GM18867 (cell line): ENCODE measurements around the gene GYS2.
"Not testable (repeated sequence)": the region's sequence is repeated elsewhere in the genome, so short reads cannot be mapped to it uniquely, and the experiment has no call there.

Experiments
- ATAC-seq: cut with Tn5 transposase; IDR thresholded peaks from one replicate; pipeline ENCODE4 v1.9.1; 2021; ENCODE audit warnings: mild to moderate bottlenecking, moderate library complexity; ENCODE audit not compliant: unreplicated experiment

Gene GYS2

DNA sequence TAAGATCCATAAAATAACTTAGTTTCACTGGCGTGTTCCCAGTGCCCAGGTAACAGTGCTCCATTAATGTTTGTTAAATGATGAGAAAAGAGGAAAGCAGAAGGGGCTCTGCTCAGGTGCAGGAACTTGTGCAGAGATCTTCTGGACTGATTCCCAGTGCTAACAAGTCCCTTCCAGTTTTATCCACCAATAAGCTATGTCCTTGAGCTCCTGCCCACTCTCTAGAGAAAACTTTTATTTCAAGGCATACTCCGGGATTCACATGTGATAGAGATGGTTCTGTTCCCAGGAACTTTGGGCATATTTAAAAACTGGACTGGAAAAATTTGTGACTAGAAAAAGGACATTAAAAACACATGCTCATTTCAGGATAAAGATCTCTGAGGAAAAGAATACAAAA lies 1.9 kb downstream of the GYS2 start:
- ATAC-seq, result no peak

DNA sequence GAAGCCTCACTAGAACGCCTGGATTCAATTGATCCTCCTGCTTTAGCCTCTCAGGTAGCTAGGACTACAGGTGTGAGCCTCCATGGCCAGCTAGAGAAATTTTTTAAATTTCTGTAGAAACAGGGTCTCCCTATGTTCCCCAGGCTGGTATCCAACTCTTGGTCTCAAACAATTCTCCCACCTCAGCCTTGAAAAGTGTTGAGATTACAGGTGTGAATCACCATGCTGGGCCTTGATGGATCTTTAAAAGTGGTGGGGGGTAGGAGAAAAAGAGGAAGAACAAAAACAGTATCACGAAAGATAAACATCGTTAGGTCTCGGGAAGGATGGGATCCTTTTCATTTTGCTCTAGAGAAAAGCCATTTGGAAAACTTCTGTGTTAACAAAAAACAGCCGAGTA lies 4.5 kb downstream of the GYS2 start:
- ATAC-seq, result no peak

DNA sequence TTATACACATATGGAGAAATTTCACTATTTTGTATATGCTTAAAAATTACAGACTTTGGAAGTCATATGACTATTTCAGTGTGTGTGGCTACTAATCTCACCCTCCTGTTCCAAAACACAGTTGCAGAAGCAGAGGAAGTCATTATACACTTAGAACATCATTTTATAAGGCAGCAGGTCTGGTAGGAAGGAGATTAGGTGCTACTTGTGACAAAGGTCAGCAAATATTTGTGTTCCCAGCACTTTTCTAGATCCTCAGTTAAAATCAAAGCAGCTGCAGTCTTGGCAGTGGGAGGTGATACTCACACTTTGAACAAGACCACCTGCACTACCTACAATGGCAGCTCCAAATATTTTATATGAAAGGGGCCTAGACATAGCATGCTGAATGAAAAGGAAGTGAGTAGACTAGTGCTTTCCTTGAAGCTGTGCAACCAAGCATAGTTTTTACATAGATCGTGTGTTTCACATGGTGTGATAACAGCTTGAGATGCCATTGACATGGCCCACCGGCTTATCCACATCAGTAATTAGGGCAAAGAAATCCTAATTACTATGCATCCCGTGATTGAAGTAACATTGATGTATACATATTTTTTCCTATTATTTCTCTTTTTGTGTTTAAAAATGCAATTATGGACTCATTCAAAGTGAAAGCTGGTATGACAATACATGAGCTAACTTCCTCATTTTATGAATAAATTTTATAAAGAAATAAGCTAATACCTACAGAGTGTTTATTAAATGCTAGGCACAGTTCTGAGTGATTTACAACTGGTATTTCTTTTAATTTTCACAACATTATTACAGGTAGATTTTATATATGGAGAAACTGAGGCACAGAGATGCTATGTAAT lies 5.3 kb downstream of the GYS2 start:
- no peak for ATAC-seq

GRCh38 chr12:21598651-21599050 lies 6.0 kb downstream of the GYS2 start:
- no peak for ATAC-seq

DNA sequence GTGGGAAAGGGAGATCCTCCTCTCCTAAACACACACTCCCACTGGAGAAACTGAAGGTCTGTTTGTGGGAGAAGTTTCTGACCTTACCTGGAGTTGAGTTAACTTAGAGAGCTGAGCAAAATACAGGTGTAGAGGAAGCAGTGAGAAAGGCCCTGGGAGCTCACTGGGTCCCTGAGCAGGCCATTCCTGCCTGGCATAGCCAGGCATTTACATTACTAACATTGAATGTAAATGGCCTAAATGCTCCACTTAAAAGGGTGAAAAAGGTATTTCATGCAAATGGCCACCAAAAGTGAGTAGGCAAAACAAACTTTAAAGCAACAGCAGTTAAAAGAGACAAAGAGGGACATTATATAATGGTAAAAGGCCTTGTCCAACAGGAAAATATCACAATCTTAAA lies 9.3 kb downstream of the GYS2 start:
- ATAC-seq, result not testable (repeated sequence)

DNA sequence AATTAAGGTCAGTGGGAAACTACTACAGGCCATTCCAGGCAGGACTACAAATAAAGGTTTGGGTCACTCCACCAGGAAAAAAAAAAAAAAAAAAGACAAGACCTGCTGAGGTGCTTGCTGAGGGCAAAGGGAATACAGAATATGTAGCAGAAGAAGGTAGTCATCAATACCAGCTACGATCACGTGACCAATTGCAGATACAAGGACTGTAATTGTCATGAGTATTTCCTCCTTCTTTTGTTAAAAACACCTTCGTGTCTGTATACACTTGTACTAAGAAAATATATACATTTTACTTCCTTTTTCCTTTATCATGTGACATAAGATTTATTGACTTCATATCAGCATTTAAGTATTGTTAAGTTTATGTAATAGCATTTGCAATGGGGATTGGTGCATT lies 19.2 kb downstream of the GYS2 start:
- no peak for ATAC-seq

GRCh38 chr12:21584403-21585182 lies 20.1 kb downstream of the GYS2 start:
- ATAC-seq, result not testable (repeated sequence)

DNA sequence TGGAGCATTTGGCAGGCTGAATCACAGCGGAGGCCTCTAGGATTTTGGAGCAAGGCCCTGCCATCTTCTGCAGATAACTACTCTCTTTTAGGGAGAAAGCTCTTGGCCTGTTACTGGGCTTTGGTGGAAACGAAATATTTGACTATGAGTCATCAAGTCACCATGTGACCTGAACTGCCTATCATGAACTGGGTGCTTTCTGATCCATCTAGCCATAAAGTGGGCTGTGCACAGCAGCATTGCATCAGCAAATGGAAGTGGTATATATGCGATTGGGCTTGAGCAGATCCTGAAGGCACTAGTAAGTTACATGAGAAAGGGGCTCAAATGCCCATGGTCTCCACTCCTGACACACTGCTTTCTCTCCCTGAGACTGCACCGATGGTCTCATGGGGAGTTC lies 21.1 kb downstream of the GYS2 start:
- ATAC-seq, result no peak

DNA sequence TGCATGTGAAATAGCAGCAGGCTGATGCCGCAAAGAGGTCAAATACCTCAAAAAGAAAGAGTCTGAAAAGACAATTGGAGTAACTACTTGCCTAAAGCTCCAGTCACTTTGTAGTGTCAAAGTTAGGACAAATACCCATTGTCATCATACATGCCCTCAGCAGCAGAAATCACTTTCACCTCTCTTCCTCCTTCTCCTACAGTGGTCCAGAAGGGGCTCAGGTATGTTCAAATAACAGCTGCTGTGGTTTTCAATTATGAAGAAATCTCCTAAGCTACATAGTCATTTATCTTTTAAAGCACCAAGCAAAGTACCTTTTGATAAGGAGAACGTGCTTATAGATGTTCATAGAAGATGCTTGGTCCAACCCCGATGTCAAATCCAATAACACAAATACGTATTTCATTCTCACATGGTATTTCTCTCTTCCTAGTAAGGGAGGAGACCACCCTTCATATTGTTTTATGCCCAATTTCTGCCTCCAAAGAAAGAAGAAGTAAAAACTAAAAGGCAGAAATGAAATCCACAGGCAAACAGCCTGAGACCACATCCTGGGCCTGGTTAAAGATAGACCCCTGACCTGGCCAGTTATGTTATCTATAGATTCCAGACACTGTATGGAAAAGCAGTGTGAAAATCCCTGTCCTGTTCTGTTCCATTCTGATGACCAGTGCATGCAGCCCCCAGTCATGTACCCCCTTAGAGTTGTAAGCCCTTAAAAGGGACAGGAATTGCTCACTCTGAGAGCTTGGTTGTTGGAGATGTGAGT lies 23.7 kb downstream of the GYS2 start:
- no peak for ATAC-seq

DNA sequence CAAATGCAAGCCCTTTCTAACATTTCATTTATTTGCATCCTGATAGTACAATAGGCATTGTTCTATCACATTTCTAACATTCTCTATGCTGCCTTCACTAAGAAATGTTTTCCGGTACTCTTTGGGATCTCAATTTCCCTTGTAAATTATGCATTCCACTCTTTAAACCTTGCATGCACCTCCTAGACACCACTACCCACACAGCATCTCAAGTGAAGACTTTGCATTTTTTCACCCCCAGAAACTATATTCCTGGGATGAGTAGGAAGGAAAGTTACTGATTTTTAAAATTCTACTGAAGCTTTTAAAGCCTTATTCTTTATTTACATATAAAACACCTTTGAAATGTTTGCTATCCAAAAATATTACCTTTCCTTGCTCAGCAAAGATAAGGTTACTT lies 27.1 kb downstream of the GYS2 start:
- no peak for ATAC-seq

- ATAC-seq, result no peak
These were observed 28.2 kb downstream of the GYS2 start for GRCh38 chr12:21576431-21576830.

GRCh38 chr12:21573733-21574358 lies 30.8 kb downstream of the GYS2 start:
- no peak for ATAC-seq

DNA sequence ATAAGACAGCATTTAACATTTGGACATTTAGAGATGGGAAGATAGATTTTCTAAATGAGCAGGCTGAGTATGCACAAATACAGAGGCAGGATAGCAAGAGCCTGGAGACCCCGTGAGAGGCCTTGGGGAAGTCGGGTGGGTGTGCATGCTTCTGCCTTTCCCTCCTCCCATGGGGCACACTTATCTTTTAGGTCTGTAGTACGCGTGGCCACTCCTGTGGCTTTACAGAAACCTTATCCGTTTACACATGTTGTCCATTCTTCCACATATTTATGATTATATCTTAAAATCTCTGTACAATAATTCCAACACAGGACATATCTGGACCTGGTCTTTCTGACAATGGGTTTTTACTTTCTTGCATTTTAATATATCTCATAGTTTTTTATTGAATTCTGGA lies 33.6 kb downstream of the GYS2 start:
- ATAC-seq, result no peak

DNA sequence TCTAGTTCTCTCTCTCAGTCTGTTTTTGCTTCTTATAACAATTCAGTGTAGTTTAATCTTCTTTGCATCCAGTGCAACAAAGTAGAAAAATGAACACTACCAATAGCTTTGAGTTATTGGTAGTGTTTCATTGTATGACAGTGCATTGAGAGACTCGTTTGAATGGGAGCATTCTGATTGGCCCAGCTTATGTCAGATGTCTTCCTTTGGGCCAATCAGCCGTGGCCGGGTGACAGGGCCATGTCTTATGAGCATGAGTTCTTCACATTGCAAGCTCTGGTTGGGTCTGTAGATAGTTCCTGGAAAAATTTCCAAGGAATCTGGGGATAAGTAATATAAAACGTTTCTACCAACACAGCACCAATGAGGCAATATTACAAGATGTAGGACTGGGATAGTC lies 36.5 kb downstream of the GYS2 start:
- ATAC-seq, result no peak

DNA sequence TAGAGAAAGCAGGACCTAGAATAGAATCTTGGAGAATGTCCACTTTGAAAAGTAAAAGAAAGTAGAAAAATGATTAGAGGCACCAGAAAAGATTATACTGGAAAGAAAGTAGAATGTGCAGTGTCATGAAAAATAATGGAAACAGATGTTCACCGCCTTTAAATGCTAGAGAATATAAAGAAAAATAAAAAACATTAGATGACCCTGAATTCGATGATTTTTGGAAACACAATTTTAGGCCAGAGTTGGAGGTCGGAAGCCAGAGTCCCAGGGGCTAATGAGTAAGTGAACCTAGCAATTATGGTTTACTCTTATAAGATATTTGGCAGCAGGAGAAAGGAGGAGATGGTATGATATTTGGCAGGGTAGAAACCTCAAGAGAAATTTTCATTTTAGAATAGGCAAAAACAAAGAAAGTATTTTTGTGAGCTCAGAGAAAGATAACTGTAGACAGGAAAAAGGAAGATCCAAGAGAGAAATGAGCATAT lies 37.7 kb downstream of the GYS2 start:
- no peak for ATAC-seq

DNA sequence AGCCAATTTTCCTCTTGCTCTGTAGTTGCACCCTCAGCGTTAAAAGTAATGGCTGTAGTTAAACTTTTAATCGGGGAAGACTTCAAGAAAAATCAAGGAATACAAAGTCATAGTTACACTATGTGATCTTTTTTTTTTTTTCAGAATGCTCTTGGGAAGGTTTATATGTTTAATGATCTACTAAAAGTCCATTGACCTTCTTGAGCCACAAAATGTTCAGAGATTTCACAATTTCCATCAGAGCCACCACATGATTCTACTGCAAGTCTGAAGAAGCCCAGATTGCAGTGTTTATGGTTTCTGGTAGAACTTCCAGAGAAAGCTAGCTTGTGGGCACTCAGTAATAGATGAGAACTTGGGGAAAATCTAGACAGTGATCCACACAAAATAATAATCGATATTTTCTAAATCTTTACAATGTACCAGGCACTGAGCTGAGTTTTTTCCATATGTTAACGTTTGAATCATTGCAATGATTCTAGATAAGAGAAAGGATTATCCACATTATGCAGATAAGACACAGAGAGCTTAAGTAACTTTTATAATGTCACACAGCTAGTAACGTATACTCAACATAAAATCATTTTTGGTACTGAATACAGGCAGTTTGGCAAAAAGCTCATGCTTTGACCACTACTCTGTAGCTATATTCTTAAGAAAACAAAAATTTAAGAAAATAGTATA lies 38.3 kb downstream of the GYS2 start:
- ATAC-seq, result no peak

GRCh38 chr12:21562859-21563258 lies 41.8 kb downstream of the GYS2 start:
- ATAC-seq, result no peak

DNA sequence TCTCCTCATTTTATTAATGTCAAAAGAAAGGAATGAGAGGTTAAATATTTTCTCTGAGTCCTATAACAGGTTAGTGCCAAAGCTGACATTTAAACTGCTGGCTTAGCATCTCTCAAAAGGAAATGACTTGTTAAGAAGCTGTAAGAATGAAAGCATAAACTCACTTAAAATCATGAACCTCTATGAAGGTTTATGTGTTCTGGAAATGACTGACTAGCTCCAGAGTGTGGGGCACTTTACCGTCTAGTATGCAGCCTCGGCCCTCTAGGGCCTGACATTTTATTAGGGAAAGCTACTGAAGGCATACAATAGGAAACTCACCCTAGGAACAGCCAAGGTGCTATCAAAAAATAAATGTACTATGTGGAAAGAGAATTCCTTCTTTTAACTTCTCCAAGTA lies 43.5 kb downstream of the GYS2 start:
- ATAC-seq, result no peak

GRCh38 chr12:21559855-21560569 lies 44.6 kb downstream of the GYS2 start:
- ATAC-seq, result no peak
